HepG2 (cell line): ENCODE data around the gene ZNF384. TPM values are rescaled to one million over a fixed set of nuclear protein-coding genes. Genes with fewer than 3 reads are reported as not detected.
A peak's percentile ranks its signal among the peaks of the same experiment; 100 is the strongest.

Experiments
- ATAC-seq: fragments of 200-7000 bp; cut with Tn5 transposase; 3 replicates; pipeline ENCODE4 v1.9.1; 2020; ENCODE audit warnings: mild to moderate bottlenecking, moderate library complexity
- BruUV-seq: library from RNA; stranded (reverse); fragments of 400-500 nt; replicated peaks from 2 replicates; lab custom pipeline; 2021; lab: Mats Ljungman, UMichigan
- CTCF ChIA-PET: fragments of 300-600 bp; formaldehyde crosslinking; extraction: SDS; loops from one replicate; lab custom pipeline; 2021; ENCODE audit warnings: low total read pairs, inconsistent platforms, low intra/inter-chr PET ratio; lab: Yijun Ruan, JAX
- POLR2A ChIA-PET: fragments of 350-600 bp; sonication (Branson Sonifier 250); formaldehyde crosslinking; loops from one replicate; lab custom pipeline; 2020; ENCODE audit warnings: antibody characterized with exemption, inconsistent platforms; lab: Yijun Ruan, JAX
- DNase-seq: peaks from one replicate; pipeline ENCODE4 v3.0.0-alpha.2; 2015; ENCODE audit warnings: low spot score
- FAIRE-seq: peaks from 3 replicates; lab custom pipeline; 2011; peaks lifted over from hg19 to GRCh38; lab: Jason Lieb, UNC
- H2AFZ ChIP-seq: one replicate; pipeline ENCODE4 v1.6.1; 2011; ENCODE audit warnings: low read length, inconsistent platforms
- H3K27ac ChIP-seq: fragments of 300-600 bp; 3 replicates; pipeline ENCODE4 v1.8.0; 2011; ENCODE audit warnings: mixed run types, mild to moderate bottlenecking, mixed read lengths, low read length, inconsistent platforms; ENCODE audit not compliant: insufficient read depth; ENCODE audit errors: extremely low read length
- H3K27me3 ChIP-seq, 2 experiments: fragments of 200-600 bp in 1 of 2; 2 replicates in 1 of 2; 3 replicates in 1 of 2; pipeline versions ENCODE4 v1.6.0 to v1.8.0; 2011; ENCODE audit warnings: low read length in 2 of 2, mild to moderate bottlenecking in 2 of 2, moderate library complexity in 2 of 2, inconsistent platforms in 1 of 2; ENCODE audit not compliant: insufficient read depth in 2 of 2, control insufficient read depth in 1 of 2
- H3K36me3 ChIP-seq, 2 experiments: fragments of 200-600 bp in 1 of 2; replicated peaks in 1 of 2; 2 replicates in 1 of 2; 3 replicates in 1 of 2; pipeline versions ENCODE4 v1.5.1 to v1.8.0; 2011; ENCODE audit warnings: low read length in 2 of 2, inconsistent platforms in 1 of 2; ENCODE audit not compliant: insufficient read depth in 2 of 2, control insufficient read depth in 1 of 2
- H3K4me1 ChIP-seq: 2 replicates; pipeline ENCODE4 v1.5.1; 2012; ENCODE audit warnings: low read length, inconsistent platforms; ENCODE audit not compliant: insufficient read depth
- H3K4me2 ChIP-seq: 2 replicates; pipeline ENCODE4 v1.6.0; 2011; ENCODE audit warnings: low read depth, low read length, inconsistent platforms
- H3K4me3 ChIP-seq, 3 experiments: fragments of 200-600 bp in 1 of 3; sonication (generic), shearing (Covaris generic) in 1 of 3; replicated peaks in 1 of 3; 2 replicates each; pipeline ENCODE4 v1.5.1; 2011 to 2016; ENCODE audit warnings: low read length in 3 of 3, inconsistent platforms in 2 of 3, low read depth in 2 of 3, mild to moderate bottlenecking in 2 of 3, control low read depth in 1 of 3, mixed read lengths in 1 of 3; ENCODE audit not compliant: insufficient read depth in 1 of 3
- H3K79me2 ChIP-seq: one replicate; pipeline ENCODE4 v1.6.1; 2011; ENCODE audit warnings: low read length, inconsistent platforms; ENCODE audit not compliant: insufficient read depth
- H3K9ac ChIP-seq: 2 replicates; pipeline ENCODE4 v1.6.0; 2011; ENCODE audit warnings: mild to moderate bottlenecking, low read depth, low read length, inconsistent platforms; ENCODE audit not compliant: insufficient read depth
- H3K9me3 ChIP-seq: 2 replicates; pipeline ENCODE4 v1.5.1; 2012; ENCODE audit warnings: mild to moderate bottlenecking, low read length
- H4K20me1 ChIP-seq: 2 replicates; pipeline ENCODE4 v1.6.0; 2011; ENCODE audit warnings: inconsistent platforms, mild to moderate bottlenecking, low read length, moderate library complexity; ENCODE audit not compliant: insufficient read depth
- ATAD3A ChIP-seq: sonication (generic); formaldehyde crosslinking; IDR thresholded peaks from 2 replicates; pipeline ENCODE4 v1.4.0; 2020; ENCODE audit warnings: missing genetic modification reagents
- CEBPB ChIP-seq: IDR thresholded peaks from 2 replicates; pipeline ENCODE4 v1.6.1; 2011; ENCODE audit warnings: low read depth, low read length, improper control_type of control experiment, borderline replicate concordance
- CEBPG ChIP-seq: IDR thresholded peaks from 2 replicates; pipeline ENCODE4 v1.6.1; 2016
- EP300 ChIP-seq, 3 experiments: sonication (generic) in 1 of 3; formaldehyde crosslinking in 1 of 3; IDR thresholded peaks; 2 replicates each; pipeline versions ENCODE4 v1.5.1 to v1.6.1; 2011 to 2020; ENCODE audit warnings: low read depth in 2 of 3, low read length in 2 of 3, borderline replicate concordance in 1 of 3, improper control_type of control experiment in 1 of 3, mild to moderate bottlenecking in 1 of 3, missing genetic modification reagents in 1 of 3, moderate library complexity in 1 of 3
- NAIF1 ChIP-seq: sonication (generic); formaldehyde crosslinking; IDR thresholded peaks from 2 replicates; pipeline ENCODE4 v1.5.0; 2020; ENCODE audit warnings: mild to moderate bottlenecking, missing genetic modification reagents, borderline replicate concordance
- RBAK ChIP-seq: sonication (generic); formaldehyde crosslinking; IDR thresholded peaks from 2 replicates; pipeline ENCODE4 v1.5.1; 2020; ENCODE audit warnings: mild to moderate bottlenecking, missing genetic modification reagents
- STAG1 ChIP-seq: sonication (generic); formaldehyde crosslinking; IDR thresholded peaks from 2 replicates; pipeline ENCODE4 v1.4.0; 2020; ENCODE audit warnings: missing genetic modification reagents
- ZNF160 ChIP-seq: sonication (generic); formaldehyde crosslinking; IDR thresholded peaks from 2 replicates; pipeline ENCODE4 v1.8.0; 2022; ENCODE audit warnings: mild to moderate bottlenecking, inconsistent platforms, missing genetic modification reagents
- ZNF484 ChIP-seq: sonication (generic); formaldehyde crosslinking; IDR thresholded peaks from 2 replicates; pipeline ENCODE4 v1.5.1; 2020; ENCODE audit warnings: mild to moderate bottlenecking, low read depth, missing genetic modification reagents, borderline replicate concordance
- ZNF777 ChIP-seq: sonication (generic); formaldehyde crosslinking; IDR thresholded peaks from 2 replicates; pipeline ENCODE4 v1.4.0; 2020; ENCODE audit warnings: missing genetic modification reagents
- ZNF83 ChIP-seq: sonication (generic); formaldehyde crosslinking; IDR thresholded peaks from 2 replicates; pipeline ENCODE4 v1.4.0; 2020; ENCODE audit warnings: missing genetic modification reagents, mild to moderate bottlenecking, borderline replicate concordance
- WGBS: methylation state at CpG from one replicate; pipeline ENCODE4 v1.1.6; 2017; ENCODE audit warnings: low lambda C conversion rate; 5-methylcytosine and 5-hydroxymethylcytosine counted together
- in situ Hi-C: cut with HindIII; loops from 2 replicates; pipeline ENCODE4 v1.10.0; 2017; ENCODE audit warnings: low pct_unique_long_range_greater_than_20kb; ENCODE audit not compliant: extremely low pct_ligation_motif_present
- intact Hi-C: fragments of 100-400 bp; cut with micrococcal nuclease; formaldehyde crosslinking; loops from one replicate; pipeline ENCODE4 v1.10.0; 2022; ENCODE audit not compliant: unreplicated experiment
- polyA plus RNA-seq, 8 experiments: library from polyadenylated mRNA; depleted of rRNA in 3 of 8; stranded (reverse) in 7 of 8; unstranded in 1 of 8; fragments of >200 nt; fragmentation: Illumina TruSeq in 4 of 8; extraction: Trizol in 4 of 8; gene quantifications; 2 replicates each; pipeline versions ENCODE4 v1.2.1 to v1.2.3, GENCODE V29; 2011 to 2016; ENCODE audit warnings: low read depth in 4 of 8, missing spikeins in 1 of 8, mixed read lengths in 1 of 8; ENCODE audit not compliant: insufficient read depth in 1 of 8
- total RNA-seq, 5 experiments: library from RNA; depleted of rRNA; stranded (reverse); fragments of >200 nt; fragmentation: Illumina TruSeq; extraction: Trizol; gene quantifications; 2 replicates each; pipeline ENCODE4 v1.2.3, GENCODE V29; 2016; ENCODE audit warnings: low read depth in 1 of 5
- TF ChIP-seq, protein P1 (sequence below): sonication (generic); formaldehyde crosslinking; IDR thresholded peaks from 2 replicates; pipeline ENCODE4 v1.4.0; 2020; ENCODE audit warnings: missing genetic modification reagents; ENCODE audit errors: not compliant biosample characterization
- TF ChIP-seq, protein P2 (sequence below): IDR thresholded peaks from 2 replicates; pipeline ENCODE4 v1.6.1; 2012; ENCODE audit warnings: low read depth, low read length, improper control_type of control experiment
- TF ChIP-seq, protein P3 (sequence below): sonication (generic); formaldehyde crosslinking; IDR thresholded peaks from 2 replicates; pipeline ENCODE4 v1.4.0; 2020; ENCODE audit warnings: missing genetic modification reagents
- TF ChIP-seq, protein P4 (sequence below): sonication (generic); formaldehyde crosslinking; IDR thresholded peaks from 2 replicates; pipeline ENCODE4 v1.9.0; 2022; ENCODE audit warnings: missing genetic modification reagents, mild to moderate bottlenecking, borderline replicate concordance
- TF ChIP-seq, protein P5 (sequence below): sonication (generic); formaldehyde crosslinking; IDR thresholded peaks from 2 replicates; pipeline ENCODE4 v1.5.0; 2020; ENCODE audit warnings: mild to moderate bottlenecking, missing genetic modification reagents, moderate library complexity

ZNF384 gene
- total and polyA plus RNA-seq, 2 of the 13 experiments (the other 11 are each of a cell fraction or from before 2014, with no cell fraction given), result 23.6 to 55.3 TPM

DNA sequence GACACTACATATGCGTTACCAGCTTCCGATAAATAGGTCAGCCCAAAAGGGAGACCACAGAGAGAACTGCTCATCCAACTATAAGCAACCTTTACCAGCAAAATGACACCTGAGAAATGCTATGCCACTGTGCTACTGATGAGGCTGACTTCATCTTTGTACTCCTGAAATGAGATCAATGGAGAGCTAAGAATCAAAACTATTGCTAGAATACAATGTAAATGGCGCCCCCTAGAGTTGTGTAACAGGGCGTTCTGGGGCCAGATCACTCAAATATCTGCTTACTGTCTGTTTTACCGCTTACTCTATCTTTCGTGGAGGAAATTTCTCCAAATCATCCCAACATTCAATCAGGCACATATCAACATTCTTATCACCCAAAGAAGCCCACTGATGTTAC is 4.6 kb downstream of the ZNF384 start:
- peaks cover 0 to 16% of the 10 kb centered on the region in 2 experiments; a peak in 4 of 5 replicates for H3K36me3 ChIP-seq
- peaks cover 8% of the 10 kb centered on the region for H4K20me1 ChIP-seq

More for the DNA sequence above, 4.6 kb downstream of the ZNF384 start:
- H3K79me2 ChIP-seq, result peaks cover 77% of the 10 kb centered on the region
- CTCF ChIA-PET, result interaction anchor here (1.9 kb wide), 1 partner anchor 67 kb away, joined by 15 read pairs; no protein-coding TSS in a partner anchor
- no peaks in the 10 kb centered on the region for H3K9me3 ChIP-seq
- no peak overlapping the region for H3K9ac ChIP-seq
- 76% methylated on average over 6 of the region's 6 CpGs for WGBS
- BruUV-seq, result no TSS peak
- intact Hi-C loops, result loop anchor here (5.0 kb wide), 1 partner anchor 127 kb away; the partner anchor contains the start of gene IFFO1
- ATAC-seq (no peak), FAIRE-seq (no peak), DNase-seq (peak; percentile 57)
- POLR2A ChIA-PET, result no interaction called here
- H3K4me1 ChIP-seq, result peaks cover 46% of the 10 kb centered on the region
- H2AFZ ChIP-seq, result no peak overlapping the region
- H3K27ac ChIP-seq, result no peak overlapping the region
- TF ChIP-seq RBAK (CRISPR knock-in tag) (no peak), ZNF484 (no peak), STAG1 (CRISPR knock-in tag) (peak; percentile 45), ZNF777 (CRISPR knock-in tag) (no peak), NAIF1 (CRISPR knock-in tag) (no peak), EP300 (IDR thresholded peaks at IDR 0.05; ENCODE audit: low read depth in 2 of 2, low read length in 2 of 2) (no peak), EP300 (CRISPR knock-in tag; IDR thresholded peaks at IDR 0.05; ENCODE audit: borderline replicate concordance) (no peak), ATAD3A (CRISPR knock-in tag) (no peak), ZNF83 (no peak), CEBPG (CRISPR knock-in tag) (peak; percentile 40; the same call in 1 of the 2 replicates), ZNF160 (CRISPR knock-in tag) (no peak), CEBPB (peak; percentile 15; the same call in 1 of the 2 replicates)
- TF ChIP-seq, protein P1, sequence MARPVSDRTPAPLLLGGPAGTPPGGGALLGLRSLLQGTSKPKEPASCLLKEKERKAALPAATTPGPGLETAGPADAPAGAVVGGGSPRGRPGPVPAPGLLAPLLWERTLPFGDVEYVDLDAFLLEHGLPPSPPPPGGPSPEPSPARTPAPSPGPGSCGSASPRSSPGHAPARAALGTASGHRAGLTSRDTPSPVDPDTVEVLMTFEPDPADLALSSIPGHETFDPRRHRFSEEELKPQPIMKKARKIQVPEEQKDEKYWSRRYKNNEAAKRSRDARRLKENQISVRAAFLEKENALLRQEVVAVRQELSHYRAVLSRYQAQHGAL (CRISPR knock-in tag), result no peak
- TF ChIP-seq, protein P2, sequence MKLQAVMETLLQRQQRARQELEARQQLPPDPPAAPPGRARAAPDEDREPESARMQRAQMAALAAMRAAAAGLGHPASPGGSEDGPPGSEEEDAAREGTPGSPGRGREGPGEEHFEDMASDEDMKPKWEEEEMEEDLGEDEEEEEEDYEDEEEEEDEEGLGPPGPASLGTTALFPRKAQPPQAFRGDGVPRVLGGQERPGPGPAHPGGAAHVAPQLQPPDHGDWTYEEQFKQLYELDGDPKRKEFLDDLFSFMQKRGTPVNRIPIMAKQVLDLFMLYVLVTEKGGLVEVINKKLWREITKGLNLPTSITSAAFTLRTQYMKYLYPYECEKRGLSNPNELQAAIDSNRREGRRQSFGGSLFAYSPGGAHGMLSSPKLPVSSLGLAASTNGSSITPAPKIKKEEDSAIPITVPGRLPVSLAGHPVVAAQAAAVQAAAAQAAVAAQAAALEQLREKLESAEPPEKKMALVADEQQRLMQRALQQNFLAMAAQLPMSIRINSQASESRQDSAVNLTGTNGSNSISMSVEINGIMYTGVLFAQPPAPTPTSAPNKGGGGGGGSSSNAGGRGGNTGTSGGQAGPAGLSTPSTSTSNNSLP, result peak; percentile 61
- TF ChIP-seq, protein P3, sequence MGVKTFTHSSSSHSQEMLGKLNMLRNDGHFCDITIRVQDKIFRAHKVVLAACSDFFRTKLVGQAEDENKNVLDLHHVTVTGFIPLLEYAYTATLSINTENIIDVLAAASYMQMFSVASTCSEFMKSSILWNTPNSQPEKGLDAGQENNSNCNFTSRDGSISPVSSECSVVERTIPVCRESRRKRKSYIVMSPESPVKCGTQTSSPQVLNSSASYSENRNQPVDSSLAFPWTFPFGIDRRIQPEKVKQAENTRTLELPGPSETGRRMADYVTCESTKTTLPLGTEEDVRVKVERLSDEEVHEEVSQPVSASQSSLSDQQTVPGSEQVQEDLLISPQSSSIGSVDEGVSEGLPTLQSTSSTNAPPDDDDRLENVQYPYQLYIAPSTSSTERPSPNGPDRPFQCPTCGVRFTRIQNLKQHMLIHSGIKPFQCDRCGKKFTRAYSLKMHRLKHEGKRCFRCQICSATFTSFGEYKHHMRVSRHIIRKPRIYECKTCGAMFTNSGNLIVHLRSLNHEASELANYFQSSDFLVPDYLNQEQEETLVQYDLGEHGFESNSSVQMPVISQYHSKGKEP (CRISPR knock-in tag), result no peak
- TF ChIP-seq, protein P4, sequence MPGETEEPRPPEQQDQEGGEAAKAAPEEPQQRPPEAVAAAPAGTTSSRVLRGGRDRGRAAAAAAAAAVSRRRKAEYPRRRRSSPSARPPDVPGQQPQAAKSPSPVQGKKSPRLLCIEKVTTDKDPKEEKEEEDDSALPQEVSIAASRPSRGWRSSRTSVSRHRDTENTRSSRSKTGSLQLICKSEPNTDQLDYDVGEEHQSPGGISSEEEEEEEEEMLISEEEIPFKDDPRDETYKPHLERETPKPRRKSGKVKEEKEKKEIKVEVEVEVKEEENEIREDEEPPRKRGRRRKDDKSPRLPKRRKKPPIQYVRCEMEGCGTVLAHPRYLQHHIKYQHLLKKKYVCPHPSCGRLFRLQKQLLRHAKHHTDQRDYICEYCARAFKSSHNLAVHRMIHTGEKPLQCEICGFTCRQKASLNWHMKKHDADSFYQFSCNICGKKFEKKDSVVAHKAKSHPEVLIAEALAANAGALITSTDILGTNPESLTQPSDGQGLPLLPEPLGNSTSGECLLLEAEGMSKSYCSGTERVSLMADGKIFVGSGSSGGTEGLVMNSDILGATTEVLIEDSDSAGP (CRISPR knock-in tag), result no peak
- TF ChIP-seq, protein P5, sequence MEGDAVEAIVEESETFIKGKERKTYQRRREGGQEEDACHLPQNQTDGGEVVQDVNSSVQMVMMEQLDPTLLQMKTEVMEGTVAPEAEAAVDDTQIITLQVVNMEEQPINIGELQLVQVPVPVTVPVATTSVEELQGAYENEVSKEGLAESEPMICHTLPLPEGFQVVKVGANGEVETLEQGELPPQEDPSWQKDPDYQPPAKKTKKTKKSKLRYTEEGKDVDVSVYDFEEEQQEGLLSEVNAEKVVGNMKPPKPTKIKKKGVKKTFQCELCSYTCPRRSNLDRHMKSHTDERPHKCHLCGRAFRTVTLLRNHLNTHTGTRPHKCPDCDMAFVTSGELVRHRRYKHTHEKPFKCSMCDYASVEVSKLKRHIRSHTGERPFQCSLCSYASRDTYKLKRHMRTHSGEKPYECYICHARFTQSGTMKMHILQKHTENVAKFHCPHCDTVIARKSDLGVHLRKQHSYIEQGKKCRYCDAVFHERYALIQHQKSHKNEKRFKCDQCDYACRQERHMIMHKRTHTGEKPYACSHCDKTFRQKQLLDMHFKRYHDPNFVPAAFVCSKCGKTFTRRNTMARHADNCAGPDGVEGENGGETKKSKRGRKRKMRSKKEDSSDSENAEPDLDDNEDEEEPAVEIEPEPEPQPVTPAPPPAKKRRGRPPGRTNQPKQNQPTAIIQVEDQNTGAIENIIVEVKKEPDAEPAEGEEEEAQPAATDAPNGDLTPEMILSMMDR (CRISPR knock-in tag), result peak; percentile 63
- no peak overlapping the region for H3K4me3 ChIP-seq
- no peaks in the 10 kb centered on the region; a peak in 2 of 5 replicates for H3K27me3 ChIP-seq
- H3K4me2 ChIP-seq, result no peak overlapping the region
- in situ Hi-C loops, result no loop called here
